ENCODE results near the gene CHD8.
"Not testable (repeated sequence)": the region's sequence is repeated elsewhere in the genome, so short reads cannot be mapped to it uniquely, and the experiment has no call there.

Gene CHD8

GRCh38 chr14:21372814-21373213 lies 83.1 kb downstream of the CHD8 start:
- DNase-seq (ENCODE audit: low read depth), result not testable (repeated sequence)

DNA sequence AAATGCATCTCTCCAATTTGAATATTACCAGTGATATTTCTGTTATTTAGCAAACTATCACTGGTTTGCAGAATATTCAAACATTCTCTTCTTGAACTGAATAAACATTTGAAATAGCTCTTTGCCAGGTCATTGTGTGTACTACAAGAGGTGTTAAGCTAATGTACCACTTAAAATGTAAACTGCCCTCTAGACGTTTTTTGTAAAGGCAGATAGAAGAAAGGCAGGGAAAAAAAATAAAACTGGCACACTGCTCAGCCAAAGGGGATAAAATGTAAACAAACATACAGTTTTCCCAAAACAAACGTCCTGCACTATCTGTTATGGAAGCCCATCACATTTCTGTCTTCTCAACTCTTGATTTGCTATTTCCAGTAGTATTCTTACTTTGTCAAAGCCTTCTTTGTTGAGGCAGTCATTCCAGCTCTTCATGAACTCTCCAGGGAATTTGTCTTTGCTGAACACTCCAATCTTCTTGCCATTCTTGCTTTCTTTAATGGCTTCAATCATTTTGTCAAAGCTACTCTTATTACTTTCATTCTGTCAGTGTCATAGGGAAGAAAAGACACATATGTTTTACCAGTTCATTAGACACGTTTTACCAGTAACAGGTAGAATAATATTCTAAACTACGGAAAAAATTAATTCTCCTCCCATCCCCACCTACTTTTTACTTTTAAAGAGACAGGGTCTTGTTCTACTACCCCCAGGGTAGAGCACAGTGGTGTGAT lies 85.8 kb downstream of the CHD8 start:
- DNase-seq (ENCODE audit: low read depth), result no peak

- no peak for DNase-seq (ENCODE audit: low read depth)
Measured at GRCh38 chr14:21367582-21368144, 88.3 kb downstream of the CHD8 start.

DNA sequence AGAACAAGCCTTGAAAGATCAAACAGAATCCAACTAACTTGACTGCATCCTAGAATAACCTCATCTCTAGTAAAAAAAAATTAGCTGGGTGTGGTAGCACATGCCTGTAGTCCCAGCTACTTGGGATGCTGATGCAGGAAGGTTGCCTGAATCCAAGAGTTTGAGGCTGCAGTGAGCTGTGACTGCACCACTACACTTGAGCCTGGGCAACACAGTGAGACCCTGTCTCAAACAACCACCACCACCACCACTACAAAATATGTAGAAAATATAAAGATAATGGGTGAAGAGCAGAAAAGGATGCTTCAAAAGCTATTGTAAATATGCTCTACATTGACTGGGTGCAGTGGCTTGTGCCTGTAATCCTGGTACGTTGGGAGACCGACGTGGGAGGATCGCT lies 99.4 kb downstream of the CHD8 start:
- no peak for DNase-seq (ENCODE audit: low read depth)

DNA sequence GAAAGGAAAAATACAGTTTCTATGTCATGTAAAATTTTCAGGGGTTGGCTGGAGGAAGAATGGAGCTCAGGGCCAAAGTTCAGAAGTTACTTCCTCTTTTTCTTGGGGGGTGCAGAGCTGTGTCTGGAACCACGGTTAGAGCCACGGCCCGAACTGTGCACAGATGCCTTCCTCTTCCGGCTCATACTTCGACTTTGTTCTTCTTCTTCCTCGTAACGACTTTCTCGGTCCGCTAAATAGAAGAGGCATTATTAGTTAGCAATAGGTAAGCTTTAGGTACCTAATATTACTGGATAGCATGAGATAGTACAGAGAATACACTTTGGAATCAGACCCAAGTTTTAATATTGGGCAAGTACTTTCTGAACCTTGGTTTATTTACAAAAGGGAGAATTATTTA lies 103.3 kb downstream of the CHD8 start:
- DNase-seq (ENCODE audit: low read depth), result no peak

- DNase-seq (ENCODE audit: low read depth), result no peak
Measured at GRCh38 chr14:21350539-21350938, 105.4 kb downstream of the CHD8 start.

DNA sequence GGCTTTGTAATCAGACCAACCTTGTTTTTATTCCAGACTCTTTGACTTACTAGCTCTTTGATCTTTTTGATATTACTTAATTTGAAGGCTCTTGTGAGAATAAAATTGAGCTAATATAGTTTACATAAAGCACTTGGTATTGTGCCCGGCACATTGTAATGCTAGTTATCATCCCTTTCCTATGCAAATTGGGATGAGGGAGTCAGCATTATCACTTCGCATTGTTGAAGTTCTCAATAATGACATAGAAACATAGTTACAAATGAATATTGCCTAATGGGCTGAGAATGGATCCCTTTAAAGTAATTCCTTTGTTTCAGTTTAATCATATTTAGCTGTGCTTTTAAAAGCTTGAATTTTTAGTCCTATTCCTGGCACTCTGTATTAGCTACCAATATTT lies 108.7 kb downstream of the CHD8 start:
- no peak for DNase-seq (ENCODE audit: low read depth)

DNA sequence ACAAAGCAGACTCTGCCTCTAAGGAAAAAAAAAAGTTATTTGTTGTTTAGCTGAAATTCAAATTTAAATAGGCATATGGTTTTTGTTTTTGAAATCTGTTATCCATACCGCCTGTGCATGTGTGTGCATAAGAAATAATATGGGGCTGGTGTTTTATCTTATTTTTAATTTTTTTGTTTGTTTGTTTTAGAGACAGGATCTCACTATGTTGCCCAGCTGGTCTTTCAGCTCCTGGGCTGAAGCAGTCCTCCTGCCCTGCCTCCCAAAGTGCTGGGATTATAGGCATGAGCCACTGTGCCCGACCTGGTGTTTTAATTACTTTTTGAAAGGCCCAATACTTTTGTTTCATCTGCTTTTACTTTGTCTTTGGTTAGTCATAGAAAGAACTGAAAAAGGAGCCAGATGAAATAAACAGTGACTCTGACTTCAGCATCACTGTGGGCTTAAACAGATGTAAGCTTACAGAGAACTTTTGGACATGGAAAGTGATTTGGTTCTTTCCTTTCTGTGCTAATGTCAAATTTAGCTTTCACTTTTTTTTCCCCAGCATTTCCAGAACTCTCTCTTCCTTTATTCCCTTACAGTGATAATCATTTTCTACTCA lies 109.3 kb downstream of the CHD8 start:
- no peak for DNase-seq (ENCODE audit: low read depth)

DNA sequence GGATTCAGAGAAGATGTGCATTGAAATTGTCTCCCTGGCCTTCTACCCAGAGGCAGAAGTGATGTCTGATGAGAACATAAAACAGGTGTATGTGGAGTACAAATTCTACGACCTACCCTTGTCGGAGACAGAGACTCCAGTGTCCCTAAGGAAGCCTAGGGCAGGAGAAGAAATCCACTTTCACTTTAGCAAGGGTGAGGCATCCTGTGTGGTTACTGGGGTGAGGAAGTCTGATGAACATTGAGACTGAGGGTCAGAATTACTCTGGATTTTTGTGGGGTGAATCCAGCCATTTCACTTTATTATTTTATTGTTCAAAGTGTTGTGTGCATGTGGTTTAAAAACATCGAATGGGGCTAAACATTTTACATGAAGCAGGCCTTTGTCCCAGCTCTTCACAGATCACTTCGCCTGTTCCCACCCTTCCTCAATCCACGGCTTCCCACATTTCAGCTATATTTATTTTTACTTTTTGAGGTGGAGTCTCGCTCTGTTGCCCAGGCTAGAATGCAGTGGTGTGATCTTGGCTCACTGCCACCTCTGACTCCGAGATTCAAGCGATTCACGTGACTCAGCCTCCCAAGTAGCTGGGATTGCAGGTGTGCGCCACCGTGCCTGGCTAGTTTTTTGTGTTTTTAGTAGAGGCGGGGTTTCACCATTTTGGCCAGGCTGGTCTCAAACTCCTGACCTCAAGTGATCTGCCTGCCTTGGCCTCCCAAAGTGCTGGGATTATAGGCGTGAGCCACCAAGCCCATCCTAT lies 112.7 kb downstream of the CHD8 start:
- no peak for DNase-seq (ENCODE audit: low read depth)

Data from stimulated activated CD8-positive, alpha-beta memory T cell treated with anti-CD3 and anti-CD28 coated beads, Interleukin-12 subunit alpha, Interleukin-12 subunit beta, amount 100 ng/mL, for 4 hours (primary cell).